AG09319 (cell line): ENCODE results near the gene ARID1A.

Experiments
- DNase-seq: peaks from one replicate; pipeline ENCODE4 v3.0.0-alpha.2; 2010; ENCODE audit warnings: low read depth; ENCODE audit errors: extremely low read depth
- CTCF ChIP-seq: IDR thresholded peaks from 2 replicates; pipeline ENCODE4 v1.5.1; 2011; ENCODE audit warnings: low read depth, mild to moderate bottlenecking, inconsistent platforms, low read length, moderate library complexity

The ARID1A gene

DNA sequence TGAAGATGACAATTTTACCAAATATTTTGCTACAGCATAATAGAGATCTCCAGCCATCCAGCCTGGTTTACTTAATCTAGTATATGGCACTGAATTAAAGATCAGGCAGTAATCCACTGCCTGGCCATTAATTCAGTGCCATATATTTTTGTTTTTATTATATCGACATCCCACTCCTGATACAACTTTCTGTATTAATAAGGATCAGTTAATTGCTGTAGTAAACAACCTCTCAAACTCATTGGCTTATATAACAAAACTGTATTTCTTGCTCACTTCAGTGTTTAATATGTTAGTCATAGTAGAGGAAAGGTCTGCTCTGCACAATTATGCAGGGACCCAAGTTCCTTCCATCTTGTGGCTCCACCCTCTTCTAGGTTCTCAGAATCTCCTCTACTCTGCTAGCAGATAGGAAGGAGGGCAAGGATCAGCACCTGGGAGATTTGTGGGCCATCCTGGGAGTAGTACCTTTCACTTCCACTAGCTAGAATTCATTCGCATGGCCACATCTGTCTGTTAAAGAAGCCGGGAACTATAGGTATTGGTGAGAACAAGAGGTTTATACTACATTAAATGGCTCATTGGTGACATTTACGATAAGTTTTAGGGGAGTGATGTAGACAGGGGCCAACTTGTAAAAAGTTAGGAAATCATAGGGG is 127.1 kb downstream of the ARID1A start:
- no peak for DNase-seq
- TF ChIP-seq CTCF, result no peak

DNA sequence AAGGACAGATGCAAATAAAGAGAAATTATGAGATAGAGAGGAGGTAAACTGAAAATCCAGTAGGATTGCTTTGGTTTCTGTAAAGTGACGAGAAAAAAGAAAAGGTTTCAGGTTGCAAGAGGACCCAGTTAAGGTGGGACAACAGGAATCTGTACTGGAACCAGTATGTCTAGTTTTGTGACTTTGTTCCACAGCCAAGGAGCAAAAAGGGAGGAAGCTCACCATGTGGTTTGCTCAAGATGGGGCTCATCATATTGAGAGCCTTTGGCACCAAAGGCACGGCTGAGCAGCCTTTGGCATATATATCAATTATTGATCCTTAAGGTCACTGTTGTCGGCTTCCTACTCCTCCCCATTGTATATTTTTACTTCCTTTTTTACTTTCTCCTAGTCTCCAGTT is 128.9 kb downstream of the ARID1A start:
- no peak for TF ChIP-seq CTCF

GRCh38 chr1:26826261-26827105 is 130.7 kb downstream of the ARID1A start, which contains the start of gene ZDHHC18:
Gene ZDHHC18, plus strand, starts transcription at chr1:26826688. Its CDS starts 117 bp downstream, at chr1:26826805.
- DNase-seq, result no peak
- TF ChIP-seq CTCF, result peak; percentile 29

More for the DNA sequence above, 128.9 kb downstream of the ARID1A start:
- DNase-seq, result no peak

- no peak for TF ChIP-seq CTCF
- no peak for DNase-seq
Observed at GRCh38 chr1:26827106-26827604, 131.3 kb downstream of the ARID1A start.

- no peak for TF ChIP-seq CTCF
Observed at GRCh38 chr1:26827663-26828062, 131.8 kb downstream of the ARID1A start.

GRCh38 chr1:26828411-26828991 is 132.7 kb downstream of the ARID1A start:
- DNase-seq, result no peak
- no peak for TF ChIP-seq CTCF

More at GRCh38 chr1:26827663-26828062, 131.8 kb downstream of the ARID1A start:
- no peak for DNase-seq
